Ovary (tissue), 3 donors: ENCODE results near the gene SCUBE2.

Experiments used
- POLR2A ChIP-seq: fragments of 450-650 bp; IDR thresholded peaks from one replicate; pipeline ENCODE4 v1.6.1; 2017; ENCODE audit warnings: antibody characterized with exemption, mild to moderate bottlenecking, moderate library complexity
- TF ChIP-seq, protein P1 (sequence below), 3 donors: fragments of 450-650 bp in 2 of 3; fragments of 200-600 bp in 1 of 3; IDR thresholded peaks; one replicate each; pipeline versions ENCODE4 v1.5.1 to v1.8.0; 2016 to 2022; ENCODE audit warnings: antibody characterized with exemption in 3 of 3, mild to moderate bottlenecking in 1 of 3
- donor health status: DM: no; HTN: no; CAD: no.

DNA sequence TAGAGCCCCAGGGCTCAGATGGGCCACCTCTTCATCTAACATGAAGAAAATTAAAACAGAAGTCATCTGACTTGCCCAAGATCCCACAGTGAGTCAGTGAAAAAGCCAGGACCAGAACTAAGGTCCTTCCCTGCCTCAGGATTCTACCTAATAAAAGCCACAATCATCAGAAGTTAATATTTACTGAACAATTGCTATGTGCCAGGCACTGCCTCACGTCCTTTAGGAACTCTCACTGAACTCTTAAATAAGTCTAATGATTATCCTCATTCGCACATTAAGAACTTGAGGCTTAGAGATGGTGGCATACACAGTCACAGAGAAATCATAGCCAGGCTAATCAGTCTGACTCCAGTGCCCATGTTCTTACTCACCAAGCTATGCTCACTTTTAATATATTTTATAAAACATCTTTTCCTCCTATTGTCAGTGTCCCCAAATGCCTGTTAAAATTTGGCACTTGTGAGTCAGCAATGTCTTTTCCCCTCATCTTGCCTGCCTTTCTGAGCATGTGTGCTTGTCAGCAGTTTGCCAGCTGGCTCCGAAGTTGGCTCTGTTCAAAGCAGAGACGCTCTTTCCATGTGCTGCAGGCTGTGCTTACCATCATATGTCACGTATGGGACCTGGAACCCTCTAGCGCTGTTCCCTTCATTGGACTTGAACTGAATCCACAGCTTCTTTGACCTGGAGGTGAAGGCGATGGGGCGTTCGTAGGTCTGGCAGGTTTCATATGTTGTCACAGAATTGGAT is 66.1 kb downstream of the SCUBE2 start:
- TF ChIP-seq, protein P1, sequence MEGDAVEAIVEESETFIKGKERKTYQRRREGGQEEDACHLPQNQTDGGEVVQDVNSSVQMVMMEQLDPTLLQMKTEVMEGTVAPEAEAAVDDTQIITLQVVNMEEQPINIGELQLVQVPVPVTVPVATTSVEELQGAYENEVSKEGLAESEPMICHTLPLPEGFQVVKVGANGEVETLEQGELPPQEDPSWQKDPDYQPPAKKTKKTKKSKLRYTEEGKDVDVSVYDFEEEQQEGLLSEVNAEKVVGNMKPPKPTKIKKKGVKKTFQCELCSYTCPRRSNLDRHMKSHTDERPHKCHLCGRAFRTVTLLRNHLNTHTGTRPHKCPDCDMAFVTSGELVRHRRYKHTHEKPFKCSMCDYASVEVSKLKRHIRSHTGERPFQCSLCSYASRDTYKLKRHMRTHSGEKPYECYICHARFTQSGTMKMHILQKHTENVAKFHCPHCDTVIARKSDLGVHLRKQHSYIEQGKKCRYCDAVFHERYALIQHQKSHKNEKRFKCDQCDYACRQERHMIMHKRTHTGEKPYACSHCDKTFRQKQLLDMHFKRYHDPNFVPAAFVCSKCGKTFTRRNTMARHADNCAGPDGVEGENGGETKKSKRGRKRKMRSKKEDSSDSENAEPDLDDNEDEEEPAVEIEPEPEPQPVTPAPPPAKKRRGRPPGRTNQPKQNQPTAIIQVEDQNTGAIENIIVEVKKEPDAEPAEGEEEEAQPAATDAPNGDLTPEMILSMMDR (IDR thresholded peaks at IDR 0.05) = no peak
- no peak for TF ChIP-seq POLR2A
